HEK293T (cell line): ENCODE data around the gene HYCC2.
"Not testable (repeated sequence)": the region's sequence is repeated elsewhere in the genome, so short reads cannot be mapped to it uniquely, and the experiment has no call there.

Source experiments
- ELF4 ChIP-seq: fragments of 450-650 bp; IDR thresholded peaks from 2 replicates; pipeline ENCODE4 v1.6.1; 2017; ENCODE audit warnings: antibody characterized with exemption
- SP1 ChIP-seq: fragments of 450-650 bp; IDR thresholded peaks from 2 replicates; pipeline ENCODE4 v1.6.1; 2017
- TARDBP ChIP-seq: fragments of 450-650 bp; IDR thresholded peaks from 2 replicates; pipeline ENCODE4 v1.6.1; 2016

DNA sequence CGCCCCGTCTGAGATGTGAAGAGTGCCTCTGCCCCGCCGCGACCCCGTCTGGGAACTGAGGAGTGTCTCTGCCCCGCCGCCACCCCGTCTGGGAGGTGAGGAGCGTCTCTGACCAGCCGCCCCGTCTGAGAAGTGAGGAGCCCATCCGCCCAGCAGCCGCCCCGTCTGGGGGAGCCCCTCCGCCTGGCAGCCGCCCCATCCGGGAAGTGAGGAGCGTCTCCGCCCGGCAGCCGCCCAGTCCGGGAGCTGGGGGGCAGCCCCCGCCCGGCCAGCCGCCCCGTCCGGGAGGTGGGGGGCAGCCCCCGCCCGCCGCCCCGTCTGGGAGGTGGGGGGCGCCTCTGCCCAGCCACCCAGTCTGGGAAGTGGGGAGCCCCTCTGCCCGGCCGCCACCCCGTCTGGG lies 29.0 kb downstream of the HYCC2 start:
- not testable (repeated sequence) for TF ChIP-seq ELF4, TARDBP, SP1
